BLaER1 treated with 17β-estradiol and CSF1 and Interleukin-3, amounts not matched to agents 10 nM and 100 nM (cell line): ENCODE measurements around the gene DNM3.
A peak's percentile ranks its signal among the peaks of the same experiment; 100 is the strongest.

ENCODE experiments used
- H3K27ac ChIP-seq, 11 experiments: shearing (Covaris generic); formaldehyde crosslinking; 2 replicates each; pipeline ENCODE4 v1.8.1; 2022
- H3K27me3 ChIP-seq, 11 experiments: shearing (Covaris generic); formaldehyde crosslinking; 2 replicates each; pipeline ENCODE4 v1.8.1; 2022
- H3K36me3 ChIP-seq, 11 experiments: shearing (Covaris generic); formaldehyde crosslinking; 2 replicates each; pipeline ENCODE4 v1.8.1; 2022
- H3K4me1 ChIP-seq, 10 experiments: shearing (Covaris generic); formaldehyde crosslinking; 2 replicates each; pipeline ENCODE4 v1.8.1; 2022
- H3K4me2 ChIP-seq, 11 experiments: shearing (Covaris generic); formaldehyde crosslinking; 2 replicates each; pipeline ENCODE4 v1.8.1; 2022
- H3K4me3 ChIP-seq, 10 experiments: shearing (Covaris generic); formaldehyde crosslinking; 2 replicates each; pipeline ENCODE4 v1.8.1; 2022
- H3K9ac ChIP-seq, 11 experiments: shearing (Covaris generic); formaldehyde crosslinking; 2 replicates each; pipeline ENCODE4 v1.8.1; 2022
- H3K9me3 ChIP-seq, 11 experiments: shearing (Covaris generic); formaldehyde crosslinking; replicated peaks in 1 of 11; 2 replicates each; pipeline ENCODE4 v1.8.1; 2022
- H4K20me1 ChIP-seq, 11 experiments: shearing (Covaris generic); formaldehyde crosslinking; 2 replicates each; pipeline ENCODE4 v1.8.1; 2022
- Cebpa-rat ChIP-seq, 11 experiments: shearing (Covaris generic); IDR thresholded peaks; 2 replicates each; pipeline ENCODE4 v1.8.1; 2022

DNM3 gene

GRCh38 chr1:171809834-171810233 is 31.5 kb upstream of the DNM3 start:
- no peaks in the 10 kb centered on the region for H3K36me3 ChIP-seq
- TF ChIP-seq Cebpa-rat (IDR thresholded peaks at IDR 0.05): no peak

GRCh38 chr1:171811672-171812071 is 29.6 kb upstream of the DNM3 start:
- H3K4me2 ChIP-seq: no peak overlapping the region
- no peaks in the 10 kb centered on the region for H3K27me3 ChIP-seq
- no peak for TF ChIP-seq Cebpa-rat (IDR thresholded peaks at IDR 0.05)
- no peaks in the 10 kb centered on the region for H3K9me3 ChIP-seq
- H3K27ac ChIP-seq: no peak overlapping the region
- no peaks in the 10 kb centered on the region for H3K36me3 ChIP-seq
- no peaks in the 10 kb centered on the region for H4K20me1 ChIP-seq
- H3K4me3 ChIP-seq: no peak overlapping the region
- no peak overlapping the region for H3K9ac ChIP-seq
- peaks cover 0 to 16% (median 0%) of the 10 kb centered on the region in 10 experiments; a peak in 3 of 20 replicates for H3K4me1 ChIP-seq

More at GRCh38 chr1:171809834-171810233, 31.5 kb upstream of the DNM3 start:
- Histone ChIP-seq H3K4me2 (no peak overlapping the region), H3K27me3 (no peaks in the 10 kb centered on the region), H3K4me1 (peaks cover 14 to 24% (median 15%) of the 10 kb centered on the region in 10 experiments), H3K9ac (no peak overlapping the region), H3K27ac (no peak overlapping the region), H3K9me3 (no peaks in the 10 kb centered on the region), H3K4me3 (no peak overlapping the region), H4K20me1 (no peaks in the 10 kb centered on the region)

- H3K4me2 ChIP-seq: no peak overlapping the region
- TF ChIP-seq Cebpa-rat (IDR thresholded peaks at IDR 0.05): no peak
Measured at GRCh38 chr1:171814692-171815091, 26.6 kb upstream of the DNM3 start.

GRCh38 chr1:171816300-171816901 is 24.9 kb upstream of the DNM3 start:
- Histone ChIP-seq H4K20me1 (no peaks in the 10 kb centered on the region), H3K36me3 (no peaks in the 10 kb centered on the region), H3K4me1 (peaks cover 0 to 23% (median 3%) of the 10 kb centered on the region in 10 experiments; a peak in 7 of 20 replicates), H3K27ac (no peak overlapping the region), H3K27me3 (no peaks in the 10 kb centered on the region), H3K4me3 (no peak overlapping the region), H3K4me2 (no peak overlapping the region), H3K9ac (no peak overlapping the region), H3K9me3 (no peaks in the 10 kb centered on the region)
- no peak for TF ChIP-seq Cebpa-rat (IDR thresholded peaks at IDR 0.05)

More at GRCh38 chr1:171814692-171815091, 26.6 kb upstream of the DNM3 start:
- H3K4me1 ChIP-seq: peaks cover 0 to 23% (median 3%) of the 10 kb centered on the region in 10 experiments; a peak in 7 of 20 replicates
- H3K36me3 ChIP-seq: no peaks in the 10 kb centered on the region
- H3K9ac ChIP-seq: no peak overlapping the region
- no peaks in the 10 kb centered on the region for H3K9me3 ChIP-seq
- no peaks in the 10 kb centered on the region for H4K20me1 ChIP-seq
- H3K27me3 ChIP-seq: no peaks in the 10 kb centered on the region
- no peak overlapping the region for H3K4me3 ChIP-seq
- H3K27ac ChIP-seq: no peak overlapping the region

- no peak overlapping the region for H3K9ac ChIP-seq
- TF ChIP-seq Cebpa-rat (IDR thresholded peaks at IDR 0.05): no peak
- H3K9me3 ChIP-seq: no peaks in the 10 kb centered on the region
- peak overlapping the region in 4 of 11 experiments; percentile 14 to 59 (median 44); a peak in 6 of 22 replicates for H3K27ac ChIP-seq
- no peaks in the 10 kb centered on the region for H3K36me3 ChIP-seq
- H3K27me3 ChIP-seq: no peaks in the 10 kb centered on the region
- H4K20me1 ChIP-seq: no peaks in the 10 kb centered on the region
- H3K4me1 ChIP-seq: peaks cover 0 to 23% (median 3%) of the 10 kb centered on the region in 10 experiments; a peak in 7 of 20 replicates
- no peak overlapping the region for H3K4me3 ChIP-seq
- peak overlapping the region in 4 of 11 experiments; percentile 20 to 86 (median 52); a peak in 7 of 22 replicates for H3K4me2 ChIP-seq
Measured at GRCh38 chr1:171817511-171818265, 23.6 kb upstream of the DNM3 start.

GRCh38 chr1:171819946-171820345 is 21.4 kb upstream of the DNM3 start:
- Histone ChIP-seq H3K27me3 (no peaks in the 10 kb centered on the region), H3K4me3 (no peak overlapping the region), H4K20me1 (no peaks in the 10 kb centered on the region), H3K27ac (no peak overlapping the region), H3K4me1 (peaks cover 0 to 23% (median 3%) of the 10 kb centered on the region in 10 experiments; a peak in 7 of 20 replicates), H3K4me2 (no peak overlapping the region), H3K36me3 (no peaks in the 10 kb centered on the region), H3K9me3 (peaks cover 0 to 7% (median 5%) of the 10 kb centered on the region in 11 experiments; a peak in 13 of 22 replicates), H3K9ac (no peak overlapping the region)
- TF ChIP-seq Cebpa-rat (IDR thresholded peaks at IDR 0.05): no peak

GRCh38 chr1:171826973-171827372 is 14.3 kb upstream of the DNM3 start:
- H3K9ac ChIP-seq: no peak overlapping the region
- H4K20me1 ChIP-seq: no peaks in the 10 kb centered on the region
- H3K27me3 ChIP-seq: no peaks in the 10 kb centered on the region
- H3K9me3 ChIP-seq: peaks cover 37 to 53% (median 43%) of the 10 kb centered on the region in 11 experiments
- 0 out of 20 replicates have a peak overlapping the region, but pooled peaks of 1 of the 10 experiments have one; percentile 23 for H3K4me3 ChIP-seq
- H3K36me3 ChIP-seq: peaks cover 0 to 14% (median 5%) of the 10 kb centered on the region in 11 experiments; a peak in 5 of 22 replicates
- H3K4me1 ChIP-seq: no peaks in the 10 kb centered on the region
- no peak overlapping the region for H3K27ac ChIP-seq
- H3K4me2 ChIP-seq: no peak overlapping the region
- no peak for TF ChIP-seq Cebpa-rat (IDR thresholded peaks at IDR 0.05)

GRCh38 chr1:171828794-171829193 is 12.5 kb upstream of the DNM3 start:
- H3K27me3 ChIP-seq: no peaks in the 10 kb centered on the region
- H3K36me3 ChIP-seq: peaks cover 0 to 14% (median 5%) of the 10 kb centered on the region in 11 experiments; a peak in 5 of 22 replicates
- H3K4me2 ChIP-seq: no peak overlapping the region
- H3K9me3 ChIP-seq: peaks cover 37 to 53% (median 43%) of the 10 kb centered on the region in 11 experiments
- H4K20me1 ChIP-seq: no peaks in the 10 kb centered on the region
- no peaks in the 10 kb centered on the region for H3K4me1 ChIP-seq
- H3K9ac ChIP-seq: no peak overlapping the region
- no peak for TF ChIP-seq Cebpa-rat (IDR thresholded peaks at IDR 0.05)
- no peak overlapping the region for H3K27ac ChIP-seq
- H3K4me3 ChIP-seq: no peak overlapping the region

GRCh38 chr1:171833091-171833825 is 8.0 kb upstream of the DNM3 start:
- Histone ChIP-seq H4K20me1 (no peaks in the 10 kb centered on the region), H3K9me3 (peaks cover 3 to 14% (median 6%) of the 10 kb centered on the region in 11 experiments), H3K9ac (no peak overlapping the region), H3K27ac (no peak overlapping the region), H3K36me3 (0 out of 22 replicates have a peak, but pooled peaks cover 0 to under 1% (median 0%) of the 10 kb centered on the region in 11 experiments), H3K27me3 (no peaks in the 10 kb centered on the region), H3K4me2 (no peak overlapping the region), H3K4me3 (no peak overlapping the region), H3K4me1 (no peaks in the 10 kb centered on the region)
- TF ChIP-seq Cebpa-rat (IDR thresholded peaks at IDR 0.05): no peak
